Astrocyte (in vitro differentiated cells and primary cell): ENCODE measurements around the gene NOD1.

Experiments used
- EZH2 ChIP-seq: IDR thresholded peaks from 2 replicates; pipeline ENCODE4 v1.6.1; 2012; ENCODE audit warnings: mild to moderate bottlenecking, low read length, inconsistent platforms; ENCODE audit not compliant: insufficient read depth
- TF ChIP-seq, protein P1 (sequence below): IDR thresholded peaks from 2 replicates; pipeline ENCODE4 v1.5.1; 2011; ENCODE audit warnings: low read depth, mild to moderate bottlenecking, inconsistent platforms, low read length, moderate library complexity; ENCODE audit not compliant: insufficient read depth

DNA sequence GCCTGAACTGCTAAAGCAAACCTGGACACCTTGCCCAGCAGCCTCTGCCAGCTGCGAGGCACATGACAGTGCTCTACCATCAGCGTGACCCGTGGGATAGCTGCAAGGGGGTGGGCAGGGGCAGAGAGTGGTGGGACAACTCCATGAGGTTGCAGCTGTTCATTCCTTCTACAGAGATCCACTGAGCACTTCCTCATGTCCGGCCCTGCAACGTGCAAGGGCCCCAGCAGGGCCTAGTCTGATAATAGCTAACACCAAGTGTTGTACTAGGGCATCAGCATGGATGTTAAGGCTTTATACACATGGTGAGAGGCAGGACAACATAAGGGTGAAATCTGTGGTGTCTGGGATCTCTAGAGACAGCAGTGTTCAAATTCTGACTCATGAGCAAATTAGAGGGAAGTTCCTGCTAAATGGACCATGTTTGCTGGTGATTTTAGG is 14.3 kb downstream of the NOD1 start:
- TF ChIP-seq, protein P1, sequence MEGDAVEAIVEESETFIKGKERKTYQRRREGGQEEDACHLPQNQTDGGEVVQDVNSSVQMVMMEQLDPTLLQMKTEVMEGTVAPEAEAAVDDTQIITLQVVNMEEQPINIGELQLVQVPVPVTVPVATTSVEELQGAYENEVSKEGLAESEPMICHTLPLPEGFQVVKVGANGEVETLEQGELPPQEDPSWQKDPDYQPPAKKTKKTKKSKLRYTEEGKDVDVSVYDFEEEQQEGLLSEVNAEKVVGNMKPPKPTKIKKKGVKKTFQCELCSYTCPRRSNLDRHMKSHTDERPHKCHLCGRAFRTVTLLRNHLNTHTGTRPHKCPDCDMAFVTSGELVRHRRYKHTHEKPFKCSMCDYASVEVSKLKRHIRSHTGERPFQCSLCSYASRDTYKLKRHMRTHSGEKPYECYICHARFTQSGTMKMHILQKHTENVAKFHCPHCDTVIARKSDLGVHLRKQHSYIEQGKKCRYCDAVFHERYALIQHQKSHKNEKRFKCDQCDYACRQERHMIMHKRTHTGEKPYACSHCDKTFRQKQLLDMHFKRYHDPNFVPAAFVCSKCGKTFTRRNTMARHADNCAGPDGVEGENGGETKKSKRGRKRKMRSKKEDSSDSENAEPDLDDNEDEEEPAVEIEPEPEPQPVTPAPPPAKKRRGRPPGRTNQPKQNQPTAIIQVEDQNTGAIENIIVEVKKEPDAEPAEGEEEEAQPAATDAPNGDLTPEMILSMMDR = no peak
- TF ChIP-seq EZH2 = no peak
